SH-SY5Y (cell line): ENCODE measurements around the gene PRKACA.

Experiments used
- GATA2 ChIP-seq: IDR thresholded peaks from 2 replicates; pipeline ENCODE4 v1.6.1; 2011; ENCODE audit warnings: mild to moderate bottlenecking, low read depth, low read length
- GATA3 ChIP-seq: IDR thresholded peaks from 2 replicates; pipeline ENCODE4 v1.6.1; 2011; ENCODE audit warnings: low read depth, mild to moderate bottlenecking, low read length, moderate library complexity

Gene PRKACA

GRCh38 chr19:14117668-14118164, at the start of gene PRKACA:
TSS of gene PRKACA (minus strand) at chr19:14117762. CDS start at chr19:14117547, 215 bp downstream.
- TF ChIP-seq GATA3: no peak
- TF ChIP-seq GATA2: no peak

- no peak for TF ChIP-seq GATA2
- no peak for TF ChIP-seq GATA3
Measured at GRCh38 chr19:14166999-14167575, 49.5 kb upstream of the PRKACA start.

- TF ChIP-seq GATA2: no peak
- no peak for TF ChIP-seq GATA3
Measured at GRCh38 chr19:14165990-14166830, 48.6 kb upstream of the PRKACA start.

GRCh38 chr19:14164724-14165493, 47.3 kb upstream of the PRKACA start:
- TF ChIP-seq GATA2 (no peak), GATA3 (no peak)

GRCh38 chr19:14164082-14164481, 46.5 kb upstream of the PRKACA start:
- TF ChIP-seq GATA3 (no peak), GATA2 (no peak)

GRCh38 chr19:14162871-14163297, 45.3 kb upstream of the PRKACA start:
- TF ChIP-seq GATA3: no peak
- no peak for TF ChIP-seq GATA2

GRCh38 chr19:14161305-14161704, 43.7 kb upstream of the PRKACA start:
- no peak for TF ChIP-seq GATA3
- TF ChIP-seq GATA2: no peak

- no peak for TF ChIP-seq GATA3
- no peak for TF ChIP-seq GATA2
Measured at GRCh38 chr19:14160017-14160703, 42.6 kb upstream of the PRKACA start.

GRCh38 chr19:14159059-14159458, 41.5 kb upstream of the PRKACA start:
- TF ChIP-seq GATA2 (no peak), GATA3 (no peak)

GRCh38 chr19:14158276-14159023, 40.9 kb upstream of the PRKACA start:
- no peak for TF ChIP-seq GATA2
- TF ChIP-seq GATA3: no peak

- TF ChIP-seq GATA3: no peak
- no peak for TF ChIP-seq GATA2
Measured at GRCh38 chr19:14156971-14157717, 39.6 kb upstream of the PRKACA start.

GRCh38 chr19:14156122-14156521, 38.6 kb upstream of the PRKACA start:
- TF ChIP-seq GATA2: no peak
- no peak for TF ChIP-seq GATA3
